GM18951 (cell line): ENCODE measurements around the gene COX6B2.
A peak's percentile ranks its signal among the peaks of the same experiment; 100 is the strongest.

Experiments
- POLR2A ChIP-seq: IDR thresholded peaks from 4 replicates; pipeline ENCODE4 v1.6.1; 2011; ENCODE audit warnings: mild to moderate bottlenecking; ENCODE audit not compliant: insufficient read length, insufficient read depth; ENCODE audit errors: extremely low read depth
- in situ Hi-C: fragments of 300-500 bp; cut with MboI; formaldehyde crosslinking; loops from one replicate; pipeline ENCODE4 v1.12.0; 2022; ENCODE audit warnings: low sequenced_read_pairs, mixed read lengths, inconsistent platforms; ENCODE audit not compliant: unreplicated experiment

The COX6B2 gene

DNA sequence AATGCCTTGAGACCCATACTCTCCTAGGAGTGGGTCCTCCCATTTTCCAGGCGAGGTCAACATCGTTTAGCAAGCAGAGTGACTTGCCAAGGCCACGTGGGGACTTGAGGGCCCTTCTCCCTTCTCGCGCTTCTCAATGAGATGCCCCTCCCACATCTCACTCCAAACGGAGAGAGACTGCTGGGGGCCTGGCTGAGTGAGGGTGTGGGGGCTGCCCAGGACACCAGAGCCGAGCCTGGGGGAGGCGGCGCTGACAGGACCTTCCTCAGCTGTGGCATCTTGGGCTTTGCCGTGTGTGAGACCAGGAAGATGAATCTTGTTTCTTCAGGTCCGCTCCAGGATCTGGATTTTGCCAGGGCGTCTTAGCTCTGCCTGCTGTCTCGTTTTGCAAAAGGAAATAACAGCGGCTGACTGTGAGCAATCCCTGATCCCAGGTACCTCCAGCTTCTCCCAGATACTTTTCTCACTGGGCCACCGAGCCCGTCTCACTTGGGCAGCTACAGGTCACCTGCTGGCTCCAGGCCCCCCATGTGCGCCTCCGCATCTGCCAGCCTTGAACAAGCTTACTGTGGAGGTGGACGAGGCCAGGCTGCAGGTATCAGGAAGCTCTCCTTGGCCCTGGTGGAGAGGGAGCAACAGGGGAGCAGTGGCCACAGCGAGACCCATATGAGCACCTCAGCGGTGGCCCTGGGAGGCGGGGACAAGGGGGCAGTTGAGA, 6.0 kb downstream of the COX6B2 start:
- in situ Hi-C loops, result no loop called here
- no peak for TF ChIP-seq POLR2A

GRCh38 chr19:55347442-55348009, 7.0 kb downstream of the COX6B2 start:
- in situ Hi-C loops, result no loop called here
- TF ChIP-seq POLR2A, result no peak

DNA sequence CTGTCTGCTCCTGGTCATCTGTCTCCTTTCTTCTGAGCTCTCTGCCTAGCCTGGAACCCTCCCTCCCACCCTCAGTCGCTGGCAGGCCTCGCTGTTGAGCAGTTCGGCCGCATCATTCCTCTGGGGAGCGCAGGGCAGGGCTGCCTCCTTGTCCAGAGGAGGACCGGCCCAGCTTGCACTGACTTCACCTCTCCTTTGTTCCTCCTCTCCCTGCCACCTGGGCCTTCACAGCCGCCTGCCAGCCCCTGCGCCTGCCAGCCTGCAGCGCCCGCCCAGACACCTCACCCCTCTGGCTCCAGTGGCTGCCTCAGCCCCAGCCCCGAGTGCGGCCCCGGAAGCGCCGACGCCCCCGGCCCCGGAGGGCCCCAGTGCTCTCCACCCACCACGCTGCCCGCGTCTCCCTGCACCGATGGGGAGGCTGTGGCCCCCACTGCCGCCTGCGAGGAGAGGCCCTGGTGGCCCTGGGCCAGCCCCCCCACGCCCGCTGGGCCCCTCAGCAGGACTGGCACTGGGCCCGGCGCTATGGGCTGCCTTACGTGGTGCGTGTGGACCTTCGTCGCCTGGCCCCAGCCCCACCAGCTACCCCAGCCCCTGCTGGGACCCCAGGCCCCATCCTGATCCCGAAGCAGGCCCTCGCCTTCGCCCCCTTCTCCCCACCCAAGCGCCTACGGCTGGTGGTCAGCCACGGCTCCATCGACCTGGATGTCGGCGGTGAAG, 7.6 kb downstream of the COX6B2 start:
- in situ Hi-C loops, result no loop called here
- TF ChIP-seq POLR2A, result no peak

GRCh38 chr19:55345818-55346724, 8.4 kb downstream of the COX6B2 start:
- in situ Hi-C loops, result no loop called here
- no peak for TF ChIP-seq POLR2A

DNA sequence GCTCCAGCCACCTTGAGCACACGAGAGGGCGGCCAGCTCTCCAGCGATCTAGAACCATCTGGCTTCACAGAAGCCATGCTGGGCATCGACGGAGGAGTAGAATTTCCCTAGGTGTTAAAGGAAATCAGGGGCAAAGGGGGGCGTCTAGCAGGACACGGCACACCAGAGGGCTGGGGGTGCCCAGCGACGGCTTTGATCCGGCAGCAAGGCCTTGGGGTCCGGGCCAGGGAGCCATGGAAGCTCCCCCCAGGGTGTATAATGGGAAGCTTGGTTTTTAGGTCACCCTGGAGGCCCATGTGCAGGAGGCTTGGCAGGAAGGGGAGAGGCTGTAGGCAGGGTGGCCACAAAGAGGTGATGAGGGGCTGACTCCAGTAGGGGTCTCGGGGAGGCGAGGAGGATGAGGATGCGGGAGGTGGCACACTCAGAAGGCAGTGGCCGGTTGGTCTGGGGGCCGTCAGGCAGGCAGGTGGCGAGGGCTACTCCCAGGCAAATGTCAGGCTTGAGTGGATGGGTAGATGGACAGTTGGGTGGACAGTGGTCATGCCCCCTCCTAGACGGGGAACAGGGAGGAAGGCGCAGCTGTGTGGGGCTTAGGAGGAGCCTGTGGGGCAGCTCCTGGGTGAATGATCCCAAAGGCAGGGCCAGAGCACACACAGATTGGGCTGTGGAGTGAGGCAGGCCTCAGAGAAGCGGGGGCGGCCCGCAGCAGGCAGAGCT, 9.3 kb downstream of the COX6B2 start:
- in situ Hi-C loops, result no loop called here
- no peak for TF ChIP-seq POLR2A

GRCh38 chr19:55344444-55344843, 10.1 kb downstream of the COX6B2 start:
- in situ Hi-C loops, result no loop called here
- TF ChIP-seq POLR2A, result no peak

DNA sequence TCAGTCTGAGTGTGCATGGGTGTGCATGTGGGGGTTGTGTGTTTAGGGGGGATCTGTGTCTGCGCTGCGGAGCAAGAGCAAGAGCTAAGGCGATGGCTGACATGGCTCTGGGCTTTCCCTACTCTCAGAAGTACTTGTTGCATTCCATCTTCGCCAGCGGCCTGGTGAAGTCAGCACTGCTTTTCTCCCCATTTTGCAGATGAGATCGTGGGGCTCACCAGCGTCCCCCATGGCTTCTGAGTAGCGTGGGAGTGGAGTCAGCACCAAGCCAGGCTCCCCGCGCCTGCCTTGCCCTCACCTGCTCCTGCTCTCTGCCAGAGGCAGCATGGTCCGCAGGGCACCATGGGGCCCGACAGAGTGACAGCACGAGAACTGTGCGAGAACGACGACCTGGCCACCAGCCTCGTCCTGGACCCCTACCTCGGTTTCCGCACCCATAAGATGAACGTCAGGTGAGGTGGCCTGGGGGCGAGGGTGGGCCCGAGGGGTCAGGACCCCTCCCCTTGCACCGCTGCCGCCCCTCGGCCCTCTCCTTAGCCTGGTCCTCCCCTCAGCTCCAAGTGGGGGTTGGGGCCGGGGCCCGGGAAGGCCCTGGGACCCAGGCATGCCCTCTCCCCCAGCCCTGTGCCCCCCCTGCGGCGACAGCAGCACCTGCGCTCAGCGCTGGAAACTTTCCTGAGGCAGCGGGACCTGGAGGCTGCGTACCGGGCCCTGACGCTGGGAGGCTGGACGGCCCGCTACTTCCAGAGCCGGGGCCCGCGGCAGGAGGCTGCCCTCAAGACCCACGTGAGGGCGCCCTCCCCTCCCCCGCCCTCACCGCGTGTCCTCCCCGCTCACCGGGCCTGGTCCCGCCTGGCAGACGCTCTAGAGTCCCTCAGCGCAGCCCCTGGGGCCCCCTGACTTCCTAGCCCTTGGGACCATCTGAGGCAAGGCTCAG, 12.7 kb downstream of the COX6B2 start:
- in situ Hi-C loops, result no loop called here
- no peak for TF ChIP-seq POLR2A

DNA sequence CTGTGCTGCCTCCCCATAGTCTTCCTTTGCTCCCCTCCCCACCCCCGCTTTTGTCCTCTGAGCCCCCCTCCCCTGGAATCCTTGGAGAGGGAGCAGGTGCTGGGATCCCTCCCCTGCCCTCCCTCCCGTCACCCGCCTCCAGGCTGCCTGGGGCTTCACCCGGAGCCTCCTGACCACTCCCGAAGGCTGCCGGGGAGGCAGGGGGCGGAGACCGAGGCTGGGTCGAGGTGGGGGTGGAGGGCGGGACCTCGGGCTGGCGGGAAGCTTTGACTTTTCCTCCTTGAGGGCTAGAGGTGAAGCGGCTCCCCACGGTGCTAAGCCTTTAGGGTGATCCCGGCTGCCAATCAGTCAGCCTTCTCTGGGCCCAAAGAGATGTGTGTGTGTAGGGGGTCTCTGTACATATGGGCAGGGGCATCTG, 13.3 kb downstream of the COX6B2 start:
- no peak for TF ChIP-seq POLR2A
- in situ Hi-C loops, result no loop called here

DNA sequence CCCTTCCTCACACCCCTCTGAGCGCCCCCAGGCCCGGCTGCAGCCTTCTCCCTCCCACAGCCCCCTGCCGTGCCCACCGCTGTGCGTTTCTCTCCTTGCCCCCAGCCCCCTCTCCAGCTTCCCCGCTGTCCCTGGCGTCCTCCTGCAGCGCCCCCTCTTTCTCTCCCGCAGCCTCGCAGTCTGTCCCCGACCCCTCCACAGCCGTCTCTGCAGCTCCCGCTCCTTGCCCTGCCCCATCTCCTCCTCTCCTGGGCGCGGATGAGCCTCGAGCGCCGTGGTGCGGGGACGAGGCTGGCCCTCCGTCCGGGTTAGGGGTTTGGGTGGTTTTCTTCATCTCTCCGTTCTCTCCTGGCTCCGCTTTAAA, 13.8 kb downstream of the COX6B2 start:
- no peak for TF ChIP-seq POLR2A
- in situ Hi-C loops, result no loop called here

- peak; percentile 72 for TF ChIP-seq POLR2A
- in situ Hi-C loops, result no loop called here
Observed at GRCh38 chr19:55339889-55340783, 14.4 kb downstream of the COX6B2 start.

DNA sequence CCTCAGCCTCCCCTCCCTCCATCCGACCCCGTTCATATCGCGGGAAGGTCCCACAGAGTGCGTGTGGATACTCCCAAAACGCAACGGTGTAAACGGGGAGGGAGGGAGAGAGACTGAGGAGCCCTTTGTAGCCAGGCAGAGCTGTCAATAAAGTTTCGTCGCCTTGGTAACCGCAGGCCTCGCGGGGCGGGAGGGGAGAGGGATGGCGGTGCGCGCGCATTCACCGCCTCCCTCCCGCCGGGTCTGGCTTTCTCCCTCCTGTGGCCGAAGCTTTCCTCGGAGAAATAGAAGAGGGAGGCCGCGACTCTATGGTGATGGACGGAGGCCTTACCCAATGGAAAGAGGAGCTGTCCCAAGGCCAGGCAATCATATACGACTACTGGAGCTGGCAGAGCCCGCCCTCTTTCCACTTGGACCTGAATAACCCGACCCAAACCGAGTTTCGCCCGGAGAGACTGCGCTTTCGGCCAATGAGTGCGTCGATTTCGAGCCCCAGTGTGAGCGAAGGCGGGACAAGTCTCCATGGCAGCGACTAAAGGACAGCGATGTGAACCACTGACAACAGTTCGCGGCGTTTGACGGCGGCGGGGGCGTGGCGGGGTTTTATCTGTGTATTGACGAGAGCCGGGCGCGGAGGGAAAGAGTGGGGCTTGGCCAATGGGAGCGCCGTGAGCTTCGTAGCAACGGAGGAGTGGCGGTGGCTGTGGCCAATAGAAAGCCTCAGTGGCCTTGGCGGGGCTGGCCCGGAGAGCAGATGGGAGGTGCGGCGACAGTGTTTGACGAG, 15.2 kb downstream of the COX6B2 start, which contains the start of gene KMT5C:
KMT5C (plus strand) TSS at position 772 of the 784 bp plus-strand sequence. CDS start 2,061 bp downstream, outside the sequence.
- in situ Hi-C loops, result no loop called here
- TF ChIP-seq POLR2A, result no peak
